Colonic mucosa (tissue), 4 donors: Measurements from ENCODE around the gene SUGCT. TPM values are rescaled to one million over a fixed set of nuclear protein-coding genes. Genes with fewer than 3 reads are reported as not detected.

Source experiments
- DNase-seq: peaks from one replicate; pipeline ENCODE4 v3.0.0-alpha.2; 2020
- H3K27ac ChIP-seq: fragments of 200-600 bp; one replicate; pipeline ENCODE4 v1.8.0; 2021
- H3K27me3 ChIP-seq: fragments of 200-600 bp; one replicate; pipeline ENCODE4 v1.8.0; 2021
- H3K36me3 ChIP-seq: fragments of 200-600 bp; one replicate; pipeline ENCODE4 v1.8.0; 2021
- H3K4me1 ChIP-seq: fragments of 200-600 bp; one replicate; pipeline ENCODE4 v1.8.0; 2021; ENCODE audit warnings: mild to moderate bottlenecking
- H3K4me3 ChIP-seq: fragments of 200-600 bp; one replicate; pipeline ENCODE4 v1.8.0; 2021
- H3K9ac ChIP-seq, 2 donors: one replicate each; pipeline ENCODE4 v1.7.0; 2013; ENCODE audit warnings: control low read depth in 2 of 2, low read depth in 2 of 2, low read length in 2 of 2
- H3K9me3 ChIP-seq: fragments of 200-600 bp; one replicate; pipeline ENCODE4 v1.8.0; 2021
- intact Hi-C: fragments of 100-400 bp; cut with DNase I; formaldehyde crosslinking; loops from one replicate; pipeline ENCODE4 v1.14.1; 2022
- total RNA-seq, 2 donors: library from RNA; stranded (reverse); fragmentation: NEBNext Ultra II Directional in 1 of 2; extraction: Animal tissue kit (Norgen Biotek cat#: 25700) in 1 of 2; gene quantifications; one replicate each; pipeline ENCODE4 v1.2.1, GENCODE V29; 2021
- TF ChIP-seq, protein P1 (sequence below): fragments of 200-600 bp; IDR thresholded peaks from one replicate; pipeline ENCODE4 v1.8.0; 2022; ENCODE audit warnings: antibody characterized with exemption, mild to moderate bottlenecking
- donor health status: healthy.
- donor health status: DM: no; HTN: no; CAD: no.
- donor health status: DM: no; HTN: no; CAD: no.

The SUGCT gene
- total RNA-seq, 2 donors from 2014 or later: 3.6 to 15.1 TPM

DNA sequence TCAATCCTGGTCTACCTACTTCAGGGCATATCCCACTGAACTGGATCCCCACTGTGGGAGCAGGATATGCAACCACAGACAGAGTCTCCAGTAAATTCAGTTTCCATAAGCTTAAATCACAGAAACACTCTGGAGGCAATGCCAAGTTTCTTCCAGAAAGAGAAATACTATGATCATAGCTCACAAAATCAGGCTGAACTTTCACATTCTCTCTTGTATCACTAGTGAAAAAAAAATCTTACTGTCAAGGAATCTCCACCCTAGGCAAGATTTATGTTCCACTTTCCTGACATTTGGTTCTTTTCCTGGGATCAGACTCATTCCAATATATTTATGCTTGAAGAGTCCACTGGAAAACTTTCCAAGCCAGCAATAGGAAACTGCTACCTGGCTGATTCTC is 749.0 kb downstream of the SUGCT start:
- H3K36me3 ChIP-seq: no peaks in the 10 kb centered on the region
- no peaks in the 10 kb centered on the region for H3K27me3 ChIP-seq
- no peak for DNase-seq
- peaks cover 6% of the 10 kb centered on the region for H3K4me1 ChIP-seq
- TF ChIP-seq, protein P1, sequence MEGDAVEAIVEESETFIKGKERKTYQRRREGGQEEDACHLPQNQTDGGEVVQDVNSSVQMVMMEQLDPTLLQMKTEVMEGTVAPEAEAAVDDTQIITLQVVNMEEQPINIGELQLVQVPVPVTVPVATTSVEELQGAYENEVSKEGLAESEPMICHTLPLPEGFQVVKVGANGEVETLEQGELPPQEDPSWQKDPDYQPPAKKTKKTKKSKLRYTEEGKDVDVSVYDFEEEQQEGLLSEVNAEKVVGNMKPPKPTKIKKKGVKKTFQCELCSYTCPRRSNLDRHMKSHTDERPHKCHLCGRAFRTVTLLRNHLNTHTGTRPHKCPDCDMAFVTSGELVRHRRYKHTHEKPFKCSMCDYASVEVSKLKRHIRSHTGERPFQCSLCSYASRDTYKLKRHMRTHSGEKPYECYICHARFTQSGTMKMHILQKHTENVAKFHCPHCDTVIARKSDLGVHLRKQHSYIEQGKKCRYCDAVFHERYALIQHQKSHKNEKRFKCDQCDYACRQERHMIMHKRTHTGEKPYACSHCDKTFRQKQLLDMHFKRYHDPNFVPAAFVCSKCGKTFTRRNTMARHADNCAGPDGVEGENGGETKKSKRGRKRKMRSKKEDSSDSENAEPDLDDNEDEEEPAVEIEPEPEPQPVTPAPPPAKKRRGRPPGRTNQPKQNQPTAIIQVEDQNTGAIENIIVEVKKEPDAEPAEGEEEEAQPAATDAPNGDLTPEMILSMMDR: no peak
- H3K27ac ChIP-seq: no peak overlapping the region
- no peak overlapping the region for H3K4me3 ChIP-seq
- H3K9ac ChIP-seq: no peak overlapping the region
- H3K9me3 ChIP-seq: no peaks in the 10 kb centered on the region
- intact Hi-C loops: no loop called here

DNA sequence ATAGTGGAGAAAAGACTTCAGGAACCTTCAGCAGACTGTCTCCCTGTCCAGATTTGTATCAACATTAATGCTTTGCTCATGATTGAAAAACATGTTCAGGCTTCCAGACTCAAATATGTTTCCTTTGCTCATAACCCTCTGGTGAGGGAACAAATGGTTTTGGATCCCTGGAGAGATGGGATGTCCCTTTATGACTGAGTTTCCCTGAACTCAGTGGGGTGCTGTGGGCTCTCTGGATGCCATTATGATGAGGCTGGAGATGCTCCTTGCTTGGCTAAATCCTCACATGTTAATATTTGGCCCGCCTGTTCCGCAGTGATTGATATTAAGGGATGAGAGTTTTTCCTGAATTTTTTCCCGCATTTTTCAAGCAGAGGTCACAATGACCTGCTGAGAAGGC is 749.4 kb downstream of the SUGCT start:
- intact Hi-C loops: no loop called here
- Histone ChIP-seq H3K27me3 (no peaks in the 10 kb centered on the region), H3K36me3 (no peaks in the 10 kb centered on the region), H3K4me3 (no peak overlapping the region), H3K9ac (no peak overlapping the region), H3K27ac (no peak overlapping the region), H3K4me1 (peaks cover 6% of the 10 kb centered on the region), H3K9me3 (no peaks in the 10 kb centered on the region)
- no peak for DNase-seq
- TF ChIP-seq, protein P1: no peak

DNA sequence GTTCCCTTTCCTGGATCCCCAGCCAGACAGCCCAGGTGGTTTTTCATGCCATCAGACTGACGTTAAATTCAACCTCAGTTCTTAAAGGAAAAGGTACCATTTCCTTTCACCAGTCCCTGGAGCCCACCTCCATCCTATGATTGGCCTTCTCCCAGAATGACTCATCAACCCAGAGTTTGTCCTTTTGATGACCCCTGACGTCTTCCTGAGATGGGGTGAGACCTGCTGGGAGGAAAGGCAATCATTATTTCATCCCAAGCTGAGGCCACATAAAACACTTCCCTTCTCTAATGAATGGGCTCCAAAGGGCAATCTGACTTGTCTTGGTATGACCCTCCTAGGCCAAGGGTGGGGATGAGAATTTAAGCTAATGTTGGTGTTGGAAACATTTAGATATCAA is 750.7 kb downstream of the SUGCT start:
- Histone ChIP-seq H3K27ac (no peak overlapping the region), H3K36me3 (no peaks in the 10 kb centered on the region), H3K9me3 (no peaks in the 10 kb centered on the region), H3K27me3 (no peaks in the 10 kb centered on the region), H3K9ac (no peak overlapping the region), H3K4me1 (peaks cover 6% of the 10 kb centered on the region), H3K4me3 (no peak overlapping the region)
- TF ChIP-seq, protein P1: no peak
- intact Hi-C loops: no loop called here
- DNase-seq: no peak

DNA sequence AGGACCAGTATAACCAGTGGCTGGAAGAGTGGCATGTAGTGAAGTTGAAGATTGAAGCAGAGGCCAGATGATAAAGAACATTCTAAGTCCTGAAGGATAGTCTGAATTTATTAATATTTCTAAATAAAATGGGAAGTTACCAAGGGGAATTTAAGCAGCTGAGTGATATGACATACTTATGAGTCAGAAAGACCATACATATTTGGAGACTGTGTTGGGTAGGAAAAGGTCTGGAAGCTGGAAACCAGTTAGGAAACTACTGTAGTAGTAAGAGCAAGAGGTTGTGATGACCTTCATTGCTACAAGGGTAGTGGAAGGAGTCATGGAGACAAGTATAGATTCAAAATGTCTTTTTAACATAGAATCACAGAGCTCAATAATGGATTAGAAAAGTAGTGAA is 752.3 kb downstream of the SUGCT start:
- TF ChIP-seq, protein P1: no peak
- Histone ChIP-seq H3K27ac (no peak overlapping the region), H3K27me3 (no peaks in the 10 kb centered on the region), H3K36me3 (no peaks in the 10 kb centered on the region), H3K4me1 (peaks cover under 1% of the 10 kb centered on the region), H3K4me3 (no peak overlapping the region), H3K9me3 (no peaks in the 10 kb centered on the region), H3K9ac (no peak overlapping the region)
- intact Hi-C loops: no loop called here
- no peak for DNase-seq

DNA sequence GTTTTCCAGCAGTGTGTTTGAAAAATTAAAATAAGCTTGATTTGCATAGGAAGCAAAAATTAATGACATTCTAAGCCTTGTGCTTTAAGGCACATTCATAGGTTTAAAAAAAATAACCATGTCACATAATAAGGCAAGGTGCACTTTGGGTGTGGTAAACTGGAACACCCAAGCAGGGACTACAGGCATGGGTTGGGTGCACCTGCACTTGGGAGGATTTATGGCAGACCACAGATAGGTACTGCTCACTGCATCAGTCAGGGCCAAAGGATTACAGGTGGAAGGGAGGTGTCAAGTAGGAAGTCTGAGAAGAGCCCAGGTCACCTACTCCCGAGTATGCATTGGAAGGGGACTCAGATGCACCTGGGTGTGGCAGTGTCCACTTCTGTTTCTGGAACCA is 753.7 kb downstream of the SUGCT start:
- H3K36me3 ChIP-seq: no peaks in the 10 kb centered on the region
- no peak overlapping the region for H3K9ac ChIP-seq
- no peaks in the 10 kb centered on the region for H3K27me3 ChIP-seq
- TF ChIP-seq, protein P1: no peak
- H3K9me3 ChIP-seq: no peaks in the 10 kb centered on the region
- intact Hi-C loops: no loop called here
- H3K4me1 ChIP-seq: no peaks in the 10 kb centered on the region
- peak; percentile 55 for DNase-seq
- H3K27ac ChIP-seq: no peak overlapping the region
- no peak overlapping the region for H3K4me3 ChIP-seq

DNA sequence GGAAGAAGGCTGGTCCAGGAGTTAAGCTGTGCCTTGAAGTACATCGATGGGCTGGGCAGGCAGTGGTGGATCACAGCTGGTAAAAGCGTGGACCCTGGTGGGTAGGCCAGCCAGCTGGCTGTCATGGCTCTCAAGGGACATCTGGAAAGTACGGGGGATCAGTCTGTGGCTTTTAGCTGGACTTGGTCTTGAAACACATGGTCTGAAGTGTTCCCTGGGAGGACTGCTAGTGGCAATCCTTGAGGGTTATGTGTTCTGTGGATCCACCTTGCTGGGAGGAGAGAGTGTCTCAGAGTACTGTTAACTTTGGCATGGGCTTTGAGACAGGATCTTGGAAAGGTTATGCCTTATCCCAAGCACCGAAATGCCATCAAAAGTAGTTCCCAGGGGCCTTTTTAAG is 754.3 kb downstream of the SUGCT start:
- no peaks in the 10 kb centered on the region for H3K27me3 ChIP-seq
- H3K9ac ChIP-seq: no peak overlapping the region
- H3K4me1 ChIP-seq: no peaks in the 10 kb centered on the region
- H3K27ac ChIP-seq: no peak overlapping the region
- no peaks in the 10 kb centered on the region for H3K36me3 ChIP-seq
- no peaks in the 10 kb centered on the region for H3K9me3 ChIP-seq
- H3K4me3 ChIP-seq: no peak overlapping the region
- intact Hi-C loops: no loop called here
- DNase-seq: no peak
- TF ChIP-seq, protein P1: no peak
